ENCODE data around the gene TMEM50B. TPM values are rescaled to one million over a fixed set of nuclear protein-coding genes. Genes with fewer than 3 reads are reported as not detected.
"Not testable (repeated sequence)": the region's sequence is repeated elsewhere in the genome, so short reads cannot be mapped to it uniquely, and the experiment has no call there.

Gene TMEM50B
- polyA plus RNA-seq, 1 donor: 19.4 TPM

DNA sequence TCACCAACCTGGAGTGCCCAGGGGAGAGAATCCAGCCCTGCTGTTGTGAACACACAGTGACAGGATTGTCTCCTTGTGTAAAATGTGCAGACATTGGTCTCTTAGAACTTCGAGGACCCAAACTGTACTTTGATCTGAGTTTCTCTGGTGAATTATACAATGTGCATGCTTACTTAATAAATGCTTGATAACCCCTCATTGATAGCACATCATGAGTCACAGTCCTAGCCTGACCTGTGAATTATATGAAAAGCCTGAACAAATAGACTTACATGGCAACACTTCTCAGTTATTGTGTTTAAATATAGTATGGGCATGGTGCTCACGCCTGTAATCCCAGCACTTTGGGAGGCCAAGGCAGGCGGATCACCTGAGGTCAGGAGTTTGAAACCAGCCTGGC, 53.9 kb downstream of the TMEM50B start:
- no peak for DNase-seq

DNA sequence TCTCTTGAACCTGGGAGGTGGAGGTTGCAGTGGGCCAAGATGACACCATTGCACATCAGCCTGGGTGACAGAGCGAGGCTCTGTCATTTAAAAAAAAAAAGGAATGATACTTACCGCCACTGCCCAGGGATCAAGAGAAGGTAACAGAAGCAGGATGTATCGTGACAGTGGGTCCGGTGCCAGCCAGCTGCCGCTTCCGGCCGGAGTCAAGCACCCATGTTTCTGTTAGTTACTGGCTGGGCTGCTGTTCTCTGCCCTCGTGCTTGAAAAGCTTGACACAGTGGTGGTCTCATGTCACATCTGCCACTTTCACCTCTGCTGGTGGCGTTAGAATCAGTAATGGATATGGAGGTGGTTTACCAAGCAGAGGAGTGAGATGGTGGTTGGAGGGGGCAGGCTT, 55.6 kb downstream of the TMEM50B start:
- DNase-seq: no peak

DNA sequence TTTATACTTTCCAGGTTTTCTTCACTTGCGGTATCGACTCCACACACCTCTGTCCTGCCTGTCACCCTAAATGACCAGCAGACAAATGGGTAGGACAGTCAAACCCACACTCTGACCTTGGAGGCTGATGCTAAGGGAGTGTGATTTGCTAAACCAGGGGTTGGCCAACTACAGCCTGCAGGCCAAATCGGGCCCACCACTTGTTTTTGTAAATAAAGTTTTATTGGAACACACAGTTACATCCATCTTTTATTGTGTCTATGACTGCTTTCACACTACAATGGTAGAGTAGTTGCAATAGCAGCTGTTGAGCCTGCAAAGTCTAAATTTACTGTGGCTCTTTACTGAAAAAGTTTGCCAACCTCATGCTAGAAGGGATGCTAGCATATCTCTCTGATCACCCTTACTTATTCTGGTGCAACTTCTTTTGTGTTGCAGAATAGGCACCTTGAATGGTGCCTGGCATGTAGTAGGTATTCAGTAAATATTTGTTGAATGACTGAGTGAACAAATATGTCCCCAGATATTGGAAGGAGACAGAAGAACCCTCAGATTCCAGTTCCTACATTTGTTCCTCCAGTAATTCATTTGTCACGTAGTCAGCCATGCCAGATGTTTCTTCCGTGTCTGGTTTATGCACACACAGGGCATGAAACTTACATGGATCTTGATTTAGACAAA, 57.9 kb downstream of the TMEM50B start:
- no peak for DNase-seq

GRCh38 chr21:33419538-33420123, 60.1 kb downstream of the TMEM50B start:
- no peak for DNase-seq

DNA sequence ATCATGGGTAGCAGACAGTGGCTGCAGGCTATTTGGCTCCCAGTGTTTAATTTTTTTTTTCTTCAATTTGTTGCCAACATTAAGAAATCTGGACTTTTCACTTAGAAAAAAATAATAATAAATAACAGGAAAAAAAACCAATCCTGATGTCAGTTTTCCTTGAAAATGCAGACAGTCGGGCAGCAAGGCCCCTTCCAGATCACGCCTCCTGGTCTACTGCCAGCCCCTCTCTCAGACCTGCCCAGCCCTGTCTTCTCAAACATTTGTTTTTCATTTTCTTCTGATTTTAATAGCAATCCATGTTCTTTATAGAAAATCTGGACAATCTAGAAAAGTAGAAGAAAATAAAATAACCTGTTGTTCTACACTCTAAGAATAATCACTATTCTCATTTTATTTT, 61.1 kb downstream of the TMEM50B start:
- DNase-seq: peak; percentile 73

GRCh38 chr21:33414926-33415325, 64.8 kb downstream of the TMEM50B start:
- no peak for DNase-seq

GRCh38 chr21:33414068-33414467, 65.7 kb downstream of the TMEM50B start:
- no peak for DNase-seq

GRCh38 chr21:33412832-33413519, 66.8 kb downstream of the TMEM50B start:
- no peak for DNase-seq

DNA sequence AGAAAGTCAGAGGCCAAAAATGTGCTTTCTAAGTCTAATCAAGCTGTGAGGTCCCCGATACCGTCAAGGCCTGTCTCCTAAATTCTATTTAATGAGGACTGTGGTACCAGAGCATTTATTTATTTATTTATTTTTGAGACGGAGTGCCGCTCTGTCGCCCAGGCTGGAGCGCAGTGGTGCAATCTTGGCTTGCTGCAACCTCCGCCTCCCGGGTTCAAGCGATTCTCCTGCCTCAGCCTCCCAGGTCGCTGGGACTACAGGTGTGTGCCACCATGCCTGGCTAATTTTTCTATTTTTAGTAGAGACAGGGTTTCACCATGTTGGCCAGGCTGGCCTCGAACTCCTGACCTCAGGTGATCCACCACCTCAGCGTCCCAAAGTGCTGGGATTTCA, 67.3 kb downstream of the TMEM50B start:
- DNase-seq: not testable (repeated sequence)

GRCh38 chr21:33411949-33412430, 67.8 kb downstream of the TMEM50B start:
- no peak for DNase-seq

- DNase-seq: no peak
These were observed 73.3 kb downstream of the TMEM50B start for GRCh38 chr21:33406493-33406892.

GRCh38 chr21:33403786-33404585, 75.8 kb downstream of the TMEM50B start:
- peak; percentile 73 for DNase-seq

- peak; percentile 63 for DNase-seq
These were observed 76.5 kb downstream of the TMEM50B start, which contains the start of gene IFNGR2 for GRCh38 chr21:33403128-33403785. Gene IFNGR2 (plus strand): TSS chr21:33403413. CDS start chr21:33403544, 131 bp downstream.

DNA sequence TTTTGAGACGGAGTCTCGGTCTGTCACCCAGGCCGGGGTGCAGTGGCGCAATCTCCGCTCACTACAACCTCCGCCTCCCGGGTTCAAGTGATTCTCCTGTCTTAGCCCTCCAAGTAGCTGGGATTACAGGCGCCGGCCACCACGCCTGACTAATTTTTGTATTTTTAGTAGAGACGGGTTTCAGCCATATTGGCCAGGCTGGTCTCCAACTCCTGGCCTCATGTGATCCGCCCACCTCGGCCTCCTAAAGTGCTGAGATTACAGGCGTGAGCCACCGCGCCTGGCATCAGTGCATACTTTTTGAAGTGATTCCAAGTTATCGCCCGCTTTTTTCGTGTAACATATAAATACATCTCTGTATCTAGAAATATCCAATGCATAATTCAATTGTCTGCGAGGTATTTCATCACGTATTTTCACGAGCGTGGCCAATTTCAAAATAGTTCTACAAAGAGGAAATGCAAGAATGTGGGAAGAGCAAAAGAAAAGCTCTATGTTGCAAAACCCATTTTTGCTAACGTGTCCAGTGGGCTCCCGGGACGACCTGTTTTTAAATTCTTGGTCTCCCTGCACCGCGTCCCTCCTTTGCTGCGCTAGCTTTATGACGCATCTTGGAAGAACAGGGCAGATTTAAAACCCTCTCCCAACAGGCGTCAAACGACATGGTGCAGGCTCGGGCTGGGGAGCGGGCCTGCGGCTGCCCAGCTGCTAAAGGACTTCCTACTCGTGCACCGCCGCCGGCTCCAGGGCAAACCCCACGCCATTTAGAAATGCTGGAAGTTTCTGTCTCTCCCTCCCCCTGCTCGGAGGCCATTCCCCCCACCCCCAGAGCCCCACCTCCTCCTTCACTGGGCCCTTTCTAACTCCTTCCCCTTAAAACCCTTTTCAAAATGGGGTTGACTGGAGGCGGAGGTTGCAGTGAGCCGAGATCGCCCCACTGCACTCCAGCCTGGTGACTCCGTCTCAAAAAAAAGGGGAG, 77.5 kb downstream of the TMEM50B start:
- peak; percentile 76 for DNase-seq

DNA sequence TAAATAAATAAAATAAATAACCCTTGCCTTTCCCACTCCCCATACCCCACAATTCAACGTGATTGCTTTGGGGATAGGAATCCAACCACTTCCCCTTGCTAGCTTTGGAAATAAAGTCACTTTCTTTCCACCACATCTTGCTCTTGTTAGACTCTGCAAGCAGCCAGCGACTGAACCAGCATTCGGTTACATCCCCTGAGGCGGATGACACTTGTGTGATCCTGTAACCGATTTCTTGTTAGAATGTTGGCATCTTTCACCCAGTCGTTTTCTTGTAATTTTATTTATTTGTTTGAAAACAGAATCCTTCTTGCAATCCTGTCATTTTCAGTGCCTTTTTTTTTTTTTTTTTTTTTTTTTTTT, 78.2 kb downstream of the TMEM50B start:
- DNase-seq: no peak

Other genes starting within 250 kb of the TMEM50B start
- gene IL10RB, start 213.6 kb downstream of the TMEM50B start, polyA plus RNA-seq (ENCODE audit: insufficient read length): 16.3 TPM
- gene IFNAR1, start 155.0 kb downstream of the TMEM50B start, polyA plus RNA-seq (ENCODE audit: insufficient read length): 24.3 TPM
- gene IFNGR2, start 76.6 kb downstream of the TMEM50B start, polyA plus RNA-seq (ENCODE audit: insufficient read length): 52.7 TPM
- gene DNAJC28, start 11.7 kb upstream of the TMEM50B start, polyA plus RNA-seq (ENCODE audit: insufficient read length): 2.1 TPM
- 54.2 TPM for gene GART, start 62.1 kb upstream of the TMEM50B start, polyA plus RNA-seq (ENCODE audit: insufficient read length)
- 204 TPM for gene SON, start 63.1 kb upstream of the TMEM50B start, polyA plus RNA-seq (ENCODE audit: insufficient read length)
- 19.2 TPM for gene DONSON, start 108.7 kb upstream of the TMEM50B start, polyA plus RNA-seq (ENCODE audit: insufficient read length)
- gene CRYZL1, start 161.8 kb upstream of the TMEM50B start, polyA plus RNA-seq (ENCODE audit: insufficient read length): 30.2 TPM
- gene ITSN1, start 162.5 kb upstream of the TMEM50B start, polyA plus RNA-seq (ENCODE audit: insufficient read length): 34.1 TPM

All from hindlimb muscle (tissue), 1 donor.